WTC11 (cell line): ENCODE measurements around the gene ZNF451.

ENCODE experiments used
- ATF3 ChIP-seq: sonication (generic); formaldehyde crosslinking; conservative IDR thresholded peaks from 2 replicates; pipeline ENCODE4 v1.8.1; 2022; ENCODE audit warnings: mild to moderate bottlenecking, missing genetic modification reagents
- CTCF ChIP-seq: fragments of 200-600 bp; IDR thresholded peaks from 2 replicates; pipeline ENCODE4 v1.8.0; 2022; ENCODE audit warnings: antibody characterized with exemption
- E2F1 ChIP-seq: sonication (generic); formaldehyde crosslinking; IDR thresholded peaks from 2 replicates; pipeline ENCODE4 v1.8.0; 2022; ENCODE audit warnings: mild to moderate bottlenecking, missing genetic modification reagents
- ELF4 ChIP-seq: sonication (generic); formaldehyde crosslinking; IDR thresholded peaks from 2 replicates; pipeline ENCODE4 v1.8.1; 2022; ENCODE audit warnings: low read depth, mild to moderate bottlenecking, moderate library complexity, missing genetic modification reagents
- MLX ChIP-seq: sonication (generic); formaldehyde crosslinking; IDR thresholded peaks from 2 replicates; pipeline ENCODE4 v1.8.1; 2023; ENCODE audit warnings: mild to moderate bottlenecking, missing genetic modification reagents, moderate library complexity
- NR2C2 ChIP-seq: sonication (generic); formaldehyde crosslinking; IDR thresholded peaks from 2 replicates; pipeline ENCODE4 v1.8.0; 2022; ENCODE audit warnings: mild to moderate bottlenecking, missing genetic modification reagents
- ZNF317 ChIP-seq: sonication (generic); formaldehyde crosslinking; IDR thresholded peaks from 2 replicates; pipeline ENCODE4 v1.8.1; 2023; ENCODE audit warnings: low read depth, mild to moderate bottlenecking, moderate library complexity, missing genetic modification reagents, borderline replicate concordance

DNA sequence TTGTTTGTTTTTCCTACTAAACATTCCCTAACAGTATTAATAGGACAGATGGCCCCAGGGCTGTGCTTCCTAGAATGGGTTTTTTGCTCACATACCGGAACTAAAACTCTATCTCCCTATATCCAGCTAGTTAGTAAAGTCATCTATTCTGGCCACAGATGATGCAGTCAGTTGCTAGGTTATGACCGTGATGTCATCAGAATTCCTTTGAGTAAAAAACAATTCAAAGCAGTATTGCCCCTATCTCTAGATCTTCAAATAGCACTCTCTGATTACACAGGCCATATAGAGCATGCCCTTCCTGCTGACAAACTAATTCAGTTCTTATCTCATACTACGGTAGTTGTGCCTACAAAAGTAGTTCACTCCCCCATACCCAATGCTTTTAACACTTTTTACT is 17.9 kb upstream of the ZNF451 start:
- TF ChIP-seq NR2C2 (CRISPR knock-in tag) = no peak
- no peak for TF ChIP-seq MLX
- no peak for TF ChIP-seq ZNF317 (CRISPR knock-in tag)
- no peak for TF ChIP-seq ATF3
- no peak for TF ChIP-seq E2F1 (CRISPR knock-in tag)
- no peak for TF ChIP-seq CTCF
- no peak for TF ChIP-seq ELF4 (CRISPR knock-in tag)
